Stimulated activated CD4-positive, alpha-beta T cell treated with anti-CD3 and anti-CD28 coated beads, Interleukin-1b, Interleukin-23, amount 100 ng/mL, for 1 hour (primary cell): ENCODE data around the gene KCNJ9.
"Not testable (repeated sequence)": the region's sequence is repeated elsewhere in the genome, so short reads cannot be mapped to it uniquely, and the experiment has no call there.

Experiments
- DNase-seq, 2 donors: peaks; one replicate each; pipeline ENCODE4 v3.0.0-alpha.2; 2020; ENCODE audit warnings: low read depth in 2 of 2

The KCNJ9 gene

DNA sequence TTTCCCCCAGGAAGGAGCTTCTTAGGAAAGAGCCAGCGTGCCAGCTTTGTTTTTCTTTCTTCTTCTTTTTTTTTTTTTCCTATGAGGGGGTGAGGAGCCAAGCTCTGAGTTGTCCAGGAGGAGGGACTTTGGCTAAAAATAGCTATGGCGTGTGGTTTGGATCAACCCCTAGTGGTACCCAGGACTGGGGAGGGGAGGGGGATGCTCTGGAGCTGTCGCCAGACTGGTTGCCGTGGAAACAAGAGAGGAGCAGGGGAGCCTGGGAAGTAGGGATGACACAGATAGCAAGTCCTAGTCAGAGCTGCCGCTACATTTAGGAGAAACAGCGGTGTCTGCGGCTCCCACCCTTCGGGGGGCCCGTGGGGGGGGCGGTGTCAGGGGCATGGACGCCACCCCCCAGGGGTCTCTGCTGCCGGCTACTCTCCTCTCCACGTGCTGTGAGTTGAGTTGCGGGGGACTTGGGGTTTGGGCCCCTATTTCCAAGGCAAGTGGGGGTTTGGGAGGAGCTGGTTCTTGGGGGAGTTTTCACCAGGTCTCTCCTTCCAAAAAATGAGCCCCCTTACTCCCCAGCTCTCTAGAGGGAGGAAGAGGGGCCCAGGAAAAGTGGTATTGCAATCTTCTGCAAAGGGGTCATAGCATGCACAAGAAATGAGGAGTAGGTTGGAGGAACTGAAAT, at the start of gene KCNJ9:
TSS of gene KCNJ9 (plus strand) at position 278 of the 676 bp plus-strand sequence. CDS start 2,493 bp downstream, outside the sequence.
- no peak for DNase-seq

DNA sequence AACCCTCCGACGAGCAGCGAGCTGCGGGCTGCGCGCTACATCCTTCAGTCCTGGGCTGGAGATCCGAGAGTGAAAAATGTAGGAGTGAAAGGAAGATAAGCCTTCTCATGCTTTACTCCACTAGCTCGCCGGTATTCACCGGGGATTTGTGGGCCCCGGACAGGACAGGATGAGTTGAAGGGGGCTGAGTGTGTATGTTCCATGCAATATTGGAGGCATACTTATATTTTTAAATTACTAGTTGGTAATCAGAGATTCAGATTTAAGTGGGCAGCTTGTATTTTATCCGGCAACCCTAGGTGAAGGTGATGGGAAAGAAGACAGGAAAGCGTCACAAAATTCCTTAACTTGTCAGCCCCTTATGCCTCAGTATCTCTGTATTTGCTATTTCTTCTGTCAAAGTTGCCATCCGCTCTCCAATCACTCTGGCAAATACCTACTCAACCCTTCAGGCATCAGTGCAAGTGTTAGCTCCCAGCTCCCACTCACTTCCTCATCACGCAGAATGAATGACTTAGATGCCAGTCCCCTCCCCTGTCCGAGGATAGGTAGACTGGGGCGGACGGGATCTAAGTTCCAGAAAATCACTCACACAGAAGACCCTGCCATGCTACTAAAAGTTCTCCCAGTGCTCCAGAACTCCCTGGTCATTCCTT, 49.0 kb upstream of the KCNJ9 start:
- no peak for DNase-seq

DNA sequence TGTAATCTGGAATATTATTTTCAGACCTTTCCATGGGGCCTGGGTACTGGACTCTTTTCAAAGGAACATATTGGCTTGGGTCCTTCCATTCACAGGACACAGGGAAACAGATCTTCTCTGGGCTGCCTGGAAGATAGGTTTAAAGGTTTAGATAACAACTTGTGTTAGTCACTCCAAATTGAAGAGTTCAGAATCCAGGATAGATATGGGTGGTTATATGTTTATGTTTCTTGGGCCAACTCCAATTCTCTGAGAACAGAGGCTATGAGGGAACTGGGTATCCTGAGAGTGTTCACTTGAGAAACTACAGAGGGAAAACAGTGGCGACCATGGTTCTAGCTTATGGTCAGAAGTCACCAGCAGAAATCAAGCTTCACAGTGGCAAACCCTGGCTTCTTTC, 40.9 kb upstream of the KCNJ9 start:
- DNase-seq = no peak

DNA sequence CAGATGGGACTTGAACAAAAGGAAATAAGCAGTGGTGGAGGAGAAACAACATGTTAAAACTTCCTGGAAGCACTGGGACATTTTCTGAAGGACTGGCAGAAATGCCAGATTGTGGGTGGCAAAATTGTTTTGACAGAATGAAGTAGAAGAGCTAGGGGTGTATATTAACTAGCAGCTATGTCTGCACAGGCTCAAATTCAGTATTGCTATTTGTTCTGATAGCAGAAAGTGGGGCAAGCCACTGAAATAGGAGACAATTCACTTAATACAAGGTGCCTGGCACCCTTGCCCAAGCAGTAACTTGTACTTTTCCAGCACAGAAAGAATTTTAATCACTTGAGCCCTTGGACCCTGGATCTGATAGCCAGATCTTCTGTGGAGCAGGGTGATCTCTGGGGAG, 37.8 kb upstream of the KCNJ9 start:
- no peak for DNase-seq

DNA sequence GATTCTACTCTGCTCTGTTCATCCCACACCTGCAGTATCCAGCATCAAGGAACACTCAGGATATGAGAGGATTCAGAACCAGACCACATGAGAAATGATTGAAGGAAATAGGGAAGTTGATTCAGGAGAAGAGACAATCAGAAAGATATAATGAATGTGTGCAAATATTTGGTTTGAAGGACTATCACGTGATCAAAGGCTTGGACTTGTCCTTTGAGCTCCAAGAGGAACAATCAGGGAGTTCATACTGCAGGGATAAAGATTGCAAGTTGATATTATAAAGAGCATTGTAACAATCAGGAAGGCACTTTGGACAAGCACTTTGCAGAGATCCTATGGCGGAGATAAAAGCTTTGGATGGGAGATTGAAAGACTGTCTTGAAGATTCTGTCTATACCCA, 35.7 kb upstream of the KCNJ9 start:
- DNase-seq = no peak

GRCh38 chr1:160046494-160047110, 34.7 kb upstream of the KCNJ9 start:
- DNase-seq = no peak

DNA sequence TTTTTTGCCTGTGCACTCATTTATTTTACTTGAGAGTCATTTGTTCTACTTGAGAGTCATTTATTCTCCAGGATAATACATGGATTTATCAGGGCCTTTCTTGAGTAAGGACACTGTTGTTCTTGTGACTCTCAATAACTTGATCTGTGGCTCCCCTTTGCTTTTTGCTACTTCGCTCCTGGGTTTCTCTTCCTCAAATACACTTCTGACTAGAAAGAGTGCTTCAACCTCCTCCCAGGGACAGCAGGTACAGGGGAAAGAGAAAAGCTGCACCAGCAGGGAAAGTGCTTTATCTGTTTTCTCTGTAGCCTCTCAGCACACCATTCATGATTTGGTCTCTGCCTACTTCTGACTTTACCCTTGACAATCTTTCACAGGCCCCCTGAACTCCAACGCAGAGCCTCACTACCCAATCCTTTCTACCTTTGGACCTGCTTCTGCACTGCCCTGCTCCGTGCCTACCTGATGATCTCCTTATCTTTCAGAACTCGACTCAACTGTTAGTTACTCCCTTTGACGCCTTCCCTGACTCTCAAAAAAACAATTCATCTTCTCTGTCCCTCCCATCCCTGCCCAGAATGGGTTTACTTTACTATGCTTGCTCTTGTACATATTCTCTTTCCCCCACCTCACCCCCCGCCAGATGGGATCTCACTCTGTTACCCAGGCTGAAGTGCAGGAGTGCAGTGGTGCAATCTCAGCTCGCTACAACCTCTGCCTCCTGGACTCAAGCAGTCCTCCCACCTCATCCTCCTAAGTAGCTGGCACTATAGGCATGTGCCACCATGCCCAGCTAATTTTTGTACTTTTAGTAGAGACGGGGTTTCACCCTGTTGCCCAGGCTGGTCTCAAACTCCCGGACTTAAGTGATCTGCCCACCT, 34.0 kb upstream of the KCNJ9 start:
- no peak for DNase-seq

DNA sequence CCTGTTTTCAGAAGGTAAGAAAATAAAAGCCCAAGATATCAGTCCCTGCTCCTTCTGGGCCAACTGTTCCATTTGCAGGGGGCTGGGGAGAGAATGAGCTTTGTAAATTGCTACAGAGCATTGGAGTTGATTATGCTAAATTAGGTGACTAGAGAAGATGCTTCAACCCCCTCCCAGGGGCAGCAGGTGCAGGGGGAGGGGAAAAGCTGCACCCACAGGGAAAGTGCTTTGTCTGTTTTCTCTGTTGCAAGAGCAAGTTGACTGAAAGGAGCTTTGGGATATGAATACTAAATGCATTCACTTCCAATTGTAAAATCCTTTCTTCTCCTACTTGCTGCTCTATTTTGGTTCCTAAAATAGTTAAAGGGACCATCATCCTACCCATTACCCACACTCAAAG, 33.0 kb upstream of the KCNJ9 start:
- no peak for DNase-seq

- DNase-seq = no peak
Measured at GRCh38 chr1:160049101-160049500, 32.2 kb upstream of the KCNJ9 start.

DNA sequence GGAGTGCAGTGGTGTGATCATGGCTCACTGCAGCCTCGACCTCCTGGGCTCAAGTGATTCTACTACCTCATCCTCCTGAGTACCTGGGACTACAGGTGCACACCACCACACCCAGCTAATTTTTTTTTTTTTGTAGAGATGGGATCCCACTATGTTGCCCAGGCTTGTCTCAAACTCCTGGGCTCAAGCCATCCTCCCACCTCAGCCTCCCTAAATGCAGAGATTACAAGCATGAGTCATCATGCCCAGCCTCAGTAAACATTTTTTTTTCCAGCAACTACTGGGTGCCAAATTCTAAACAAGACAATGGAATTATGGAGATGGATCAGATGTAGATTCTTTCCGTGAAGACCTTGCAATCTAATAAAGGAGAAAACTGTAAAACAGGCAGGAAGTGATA, 31.2 kb upstream of the KCNJ9 start:
- DNase-seq = not testable (repeated sequence)

- DNase-seq = no peak
Measured at GRCh38 chr1:160050619-160051018, 30.7 kb upstream of the KCNJ9 start.

DNA sequence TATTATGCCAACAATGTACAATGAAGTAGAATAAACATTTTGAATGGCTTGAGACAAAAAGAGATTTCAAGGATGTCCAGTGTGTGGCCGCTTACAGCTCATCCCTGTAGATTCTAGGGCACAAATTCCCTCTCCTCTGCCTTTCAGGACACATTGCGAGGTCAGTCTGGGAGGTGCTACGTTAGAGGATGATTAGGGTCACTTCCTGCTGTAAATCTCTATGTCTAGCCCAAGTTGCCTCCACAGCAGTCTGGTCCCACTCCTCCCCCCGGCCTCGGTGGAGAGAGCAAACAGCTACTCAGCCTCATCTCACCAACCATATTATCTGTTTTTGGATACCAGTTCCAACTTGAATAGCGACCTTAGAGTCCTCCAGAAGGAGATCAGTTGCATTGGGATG, 28.4 kb upstream of the KCNJ9 start:
- DNase-seq = no peak

DNA sequence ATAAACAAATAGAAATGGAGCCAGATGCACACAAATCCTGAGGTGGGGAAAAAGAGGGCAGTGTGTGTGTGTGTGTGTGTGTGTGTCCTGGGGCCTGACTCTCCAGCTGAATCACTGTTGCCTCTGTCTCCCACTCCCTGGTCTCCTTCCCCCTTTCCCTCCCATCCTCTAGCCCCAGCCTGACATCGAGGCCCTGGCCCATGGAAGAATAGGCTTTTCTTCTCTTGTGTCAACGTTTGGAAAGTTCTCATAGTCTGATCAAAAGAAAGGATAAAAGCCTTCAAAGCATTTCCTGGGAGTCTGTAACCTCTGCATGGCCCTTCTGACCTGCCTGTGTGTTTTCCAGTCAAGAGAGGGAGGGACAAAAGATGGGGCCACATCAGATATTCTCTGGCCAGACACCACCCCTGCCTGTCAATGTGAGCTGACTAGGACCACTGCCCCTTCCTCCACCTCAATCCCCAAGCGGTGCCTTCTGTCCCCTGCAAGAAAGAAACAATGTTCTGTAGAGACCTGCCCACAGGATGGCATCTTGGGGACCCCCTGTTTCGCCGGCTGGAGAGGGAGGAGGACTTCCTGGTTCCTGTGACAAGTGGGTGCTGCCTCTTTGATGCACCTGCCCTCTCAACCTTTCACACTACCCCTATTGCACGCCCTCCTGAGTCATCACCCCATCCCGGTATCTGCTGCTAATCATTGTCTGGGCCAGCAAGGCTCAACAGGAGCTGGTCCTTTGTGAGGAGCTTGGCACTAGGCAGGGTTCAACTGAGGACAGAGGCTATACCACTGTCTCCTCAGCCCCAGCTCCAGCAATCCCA, 27.6 kb upstream of the KCNJ9 start:
- no peak for DNase-seq

GRCh38 chr1:160056648-160057169, 24.6 kb upstream of the KCNJ9 start:
- no peak for DNase-seq

- no peak for DNase-seq
Measured at GRCh38 chr1:160058087-160058486, 23.3 kb upstream of the KCNJ9 start.

- DNase-seq = no peak
Measured at GRCh38 chr1:160061369-160062229, 19.7 kb upstream of the KCNJ9 start.

- no peak for DNase-seq
Measured at GRCh38 chr1:160062230-160062532, 19.2 kb upstream of the KCNJ9 start.

- DNase-seq = no peak
Measured at GRCh38 chr1:160063176-160063575, 18.2 kb upstream of the KCNJ9 start.

GRCh38 chr1:160064164-160064563, 17.2 kb upstream of the KCNJ9 start:
- no peak for DNase-seq

GRCh38 chr1:160064746-160065145, 16.6 kb upstream of the KCNJ9 start:
- DNase-seq = no peak
